BJ (cell line): ENCODE measurements around the gene PEPD. TPM values are rescaled to one million over a fixed set of nuclear protein-coding genes. Genes with fewer than 3 reads are reported as not detected.

Experiments used
- CTCF ChIA-PET: fragments of 350-600 bp; formaldehyde crosslinking; extraction: SDS; loops from one replicate; lab custom pipeline; 2021; ENCODE audit warnings: antibody characterized with exemption, inconsistent platforms; lab: Yijun Ruan, JAX
- POLR2A ChIA-PET: fragments of 300-600 bp; sonication (Branson Sonifier 250); formaldehyde crosslinking; extraction: SDS; loops from one replicate; lab custom pipeline; 2021; ENCODE audit warnings: antibody characterized with exemption; lab: Charles Lee
- DNase-seq: peaks from one replicate; pipeline ENCODE4 v3.0.0-alpha.2; 2011; ENCODE audit warnings: low read depth
- H3K27me3 ChIP-seq: 2 replicates; pipeline ENCODE4 v1.6.0; 2011; ENCODE audit warnings: low read length; ENCODE audit not compliant: control insufficient read depth, insufficient read depth
- H3K36me3 ChIP-seq: 2 replicates; pipeline ENCODE4 v1.5.1; 2011; ENCODE audit warnings: low read length; ENCODE audit not compliant: control insufficient read depth, insufficient read depth
- H3K4me3 ChIP-seq: 2 replicates; pipeline ENCODE4 v1.5.1; 2011; ENCODE audit warnings: low read depth, mild to moderate bottlenecking, control low read depth, low read length
- CTCF ChIP-seq: IDR thresholded peaks from 2 replicates; pipeline ENCODE4 v1.5.1; 2011; ENCODE audit warnings: low read depth, mild to moderate bottlenecking, control low read depth, inconsistent platforms, low read length, moderate library complexity; ENCODE audit not compliant: insufficient read depth
- polyA plus RNA-seq: library from polyadenylated mRNA; depleted of rRNA; stranded (reverse); fragments of >200 nt; gene quantifications from 2 replicates; pipeline ENCODE4 v1.2.3, GENCODE V29; 2011

The PEPD gene
- polyA plus RNA-seq, 1 experiment = 97.6 TPM

DNA sequence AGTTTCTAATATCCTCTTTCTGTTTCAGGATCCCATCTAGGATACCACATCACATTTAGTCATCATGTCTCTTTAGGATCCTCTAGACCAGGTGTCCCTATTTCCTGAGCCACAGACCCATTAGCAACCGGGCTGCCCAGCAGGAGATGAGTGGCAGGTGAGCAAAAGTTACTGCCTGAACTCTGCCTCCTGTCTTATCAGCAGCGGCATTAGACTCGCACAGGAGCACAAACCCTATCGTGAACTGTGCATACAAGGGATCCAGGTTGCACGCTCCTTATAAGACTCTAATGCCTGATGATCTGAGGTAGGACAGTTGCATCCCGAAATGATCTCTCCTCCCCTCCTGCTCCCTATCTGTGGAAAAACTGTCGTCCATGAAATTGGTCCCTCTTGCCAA lies 155.9 kb downstream of the PEPD start:
- CTCF ChIA-PET = no interaction called here
- POLR2A ChIA-PET = no interaction called here
- Histone ChIP-seq H3K4me3 (no peak overlapping the region), H3K36me3 (no peaks in the 10 kb centered on the region), H3K27me3 (peaks cover 9% of the 10 kb centered on the region)
- no peak for TF ChIP-seq CTCF
- DNase-seq = no peak

- POLR2A ChIA-PET = no interaction called here
- TF ChIP-seq CTCF = no peak
- Histone ChIP-seq H3K36me3 (no peaks in the 10 kb centered on the region), H3K27me3 (peaks cover 10% of the 10 kb centered on the region), H3K4me3 (no peak overlapping the region)
- CTCF ChIA-PET = no interaction called here
- no peak for DNase-seq
These were observed 158.1 kb downstream of the PEPD start for GRCh38 chr19:33363476-33363875.

DNA sequence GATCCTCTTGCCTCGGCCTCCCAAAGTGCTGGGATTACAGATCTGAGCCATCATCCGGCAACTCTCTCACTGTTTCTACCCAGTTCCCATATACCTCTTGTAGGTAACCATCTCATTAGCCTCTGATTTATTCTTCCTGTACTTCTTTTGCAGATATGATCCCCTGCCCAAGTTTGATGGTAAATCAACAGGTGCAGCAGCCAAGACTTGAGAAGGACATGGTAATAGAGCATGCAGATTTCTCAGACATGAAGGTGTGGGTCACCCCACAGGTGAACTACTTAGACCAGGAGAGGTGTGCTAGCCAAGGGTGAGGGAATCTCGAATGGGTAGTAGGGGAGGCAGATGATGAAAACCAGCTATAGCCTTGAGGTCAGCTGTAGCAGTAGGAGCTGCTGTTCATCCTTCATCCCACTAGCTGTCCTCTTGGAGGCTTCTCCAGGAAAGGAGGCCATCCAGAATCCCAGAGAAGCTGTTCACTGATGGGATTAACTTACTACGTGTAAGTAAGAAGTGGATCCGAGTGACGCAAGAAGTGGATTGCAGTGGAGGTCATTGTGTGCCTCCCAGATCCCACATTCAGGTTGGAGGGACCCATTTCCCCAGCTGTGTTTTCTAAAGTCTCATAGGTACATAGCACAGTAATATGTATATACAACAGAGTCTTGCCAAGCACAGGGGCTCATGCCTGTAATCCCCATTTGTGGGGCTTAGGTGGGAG lies 158.9 kb downstream of the PEPD start:
- TF ChIP-seq CTCF = no peak
- peaks cover 10% of the 10 kb centered on the region for H3K27me3 ChIP-seq
- H3K36me3 ChIP-seq = no peaks in the 10 kb centered on the region
- H3K4me3 ChIP-seq = no peak overlapping the region
- POLR2A ChIA-PET = no interaction called here
- CTCF ChIA-PET = interaction anchor here (0.5 kb wide), 1 partner anchor 119 kb away, joined by 3 read pairs; no protein-coding TSS in a partner anchor
- DNase-seq = no peak

GRCh38 chr19:33359581-33359980 lies 162.0 kb downstream of the PEPD start:
- POLR2A ChIA-PET = no interaction called here
- TF ChIP-seq CTCF = no peak
- Histone ChIP-seq H3K36me3 (no peaks in the 10 kb centered on the region), H3K4me3 (no peak overlapping the region), H3K27me3 (peaks cover 6% of the 10 kb centered on the region; the same call in 1 of the 2 replicates)
- CTCF ChIA-PET = interaction anchor here (0.8 to 0.9 kb wide), 2 partner anchors 118 to 418 kb away, joined by 3 read pairs; no protein-coding TSS in a partner anchor
- DNase-seq = no peak

GRCh38 chr19:33358408-33358807 lies 163.2 kb downstream of the PEPD start:
- POLR2A ChIA-PET = no interaction called here
- no peak for DNase-seq
- TF ChIP-seq CTCF = no peak
- CTCF ChIA-PET = no interaction called here
- no peaks in the 10 kb centered on the region for H3K36me3 ChIP-seq
- H3K27me3 ChIP-seq = peaks cover 6% of the 10 kb centered on the region; the same call in 1 of the 2 replicates
- H3K4me3 ChIP-seq = no peak overlapping the region
